ENCODE results near the gene MAGEB17.

DNA sequence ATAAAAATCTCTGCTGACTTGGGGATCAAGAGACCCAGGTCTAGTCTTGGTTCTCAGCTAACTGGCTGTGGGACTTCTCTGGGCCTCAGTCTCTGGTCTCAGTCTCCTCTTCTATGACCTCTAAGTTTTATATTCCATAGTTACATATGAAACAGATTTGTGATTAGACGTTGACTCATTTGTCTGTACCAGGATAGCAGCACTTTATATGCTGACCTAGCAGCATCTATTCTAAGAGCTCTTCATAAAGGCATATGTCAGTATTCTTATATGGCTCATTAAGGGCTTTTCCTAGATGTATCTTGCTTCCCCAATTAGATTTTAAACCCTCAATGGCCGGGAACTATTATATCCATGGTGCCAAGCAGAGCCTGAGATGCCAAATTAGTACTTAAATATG is 31.2 kb upstream of the MAGEB17 start:
- TF ChIP-seq BHLHE40 (IDR thresholded peaks at IDR 0.05; ENCODE audit: low read depth, low read length) (no peak), POLR2A (IDR thresholded peaks at IDR 0.05; ENCODE audit: low read length) (no peak), CTCF (IDR thresholded peaks at IDR 0.05) (no peak)

Measured in A549 (cell line).